ENCODE data around the gene SLC7A7. TPM values are rescaled to one million over a fixed set of nuclear protein-coding genes. Genes with fewer than 3 reads are reported as not detected.
"Not testable (repeated sequence)": the region's sequence is repeated elsewhere in the genome, so short reads cannot be mapped to it uniquely, and the experiment has no call there.

SLC7A7 gene
- total RNA-seq, 1 donor from 2014 or later, result not detected

GRCh38 chr14:22764382-22764781 is 50.9 kb downstream of the SLC7A7 start:
- intact Hi-C loops (cut with micrococcal nuclease), result no loop called here

DNA sequence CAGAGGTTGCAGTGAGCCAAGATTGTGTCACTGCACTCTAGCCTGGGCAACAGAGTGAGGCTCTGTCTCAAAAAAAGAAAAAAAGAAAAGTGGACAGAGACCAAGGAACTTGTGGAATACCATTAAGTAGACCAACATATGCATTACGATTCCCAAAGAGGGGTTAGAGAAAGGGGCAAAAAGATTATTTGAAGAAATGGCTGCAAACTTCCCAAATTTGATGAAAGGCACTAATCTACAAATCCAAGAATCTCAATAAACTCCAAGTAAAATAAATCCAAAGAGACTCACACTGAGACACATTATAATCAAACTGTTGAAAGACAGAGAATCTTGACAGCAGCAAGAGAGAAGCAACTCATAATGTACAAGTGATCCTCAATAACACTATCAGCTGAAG is 53.5 kb downstream of the SLC7A7 start:
- intact Hi-C loops (cut with micrococcal nuclease), result no loop called here

DNA sequence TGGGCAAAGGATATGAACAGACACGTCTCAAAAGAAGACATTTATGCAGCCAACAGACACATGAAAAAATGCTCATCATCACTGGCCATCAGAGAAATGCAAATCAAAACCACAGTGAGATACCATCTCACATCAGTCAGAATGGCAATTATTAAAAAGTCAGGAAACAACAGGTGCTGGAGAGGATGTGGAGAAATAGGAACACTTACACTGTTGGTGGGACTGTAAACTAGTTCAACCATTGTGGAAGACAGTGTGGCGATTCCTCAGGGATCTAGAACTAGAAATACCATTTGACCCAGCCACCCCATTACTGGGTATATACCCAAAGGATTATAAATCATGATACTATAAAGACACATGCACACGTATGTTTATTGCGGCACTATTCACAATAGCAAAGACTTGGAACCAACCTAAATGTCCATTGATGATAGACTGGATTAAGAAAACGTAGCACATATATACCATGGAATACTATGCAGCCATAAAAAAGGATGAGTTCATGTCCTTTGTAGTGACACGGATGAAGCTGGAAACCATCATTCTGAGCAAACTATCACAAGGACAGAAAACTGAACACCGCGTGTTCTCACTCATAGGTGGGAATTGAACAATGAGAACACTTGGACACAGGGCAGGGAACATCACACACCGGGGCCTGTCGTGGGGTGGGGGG is 57.1 kb downstream of the SLC7A7 start:
- intact Hi-C loops (cut with micrococcal nuclease), result not testable (repeated sequence)

GRCh38 chr14:22753586-22753985 is 61.6 kb downstream of the SLC7A7 start:
- intact Hi-C loops (cut with micrococcal nuclease), result no loop called here

DNA sequence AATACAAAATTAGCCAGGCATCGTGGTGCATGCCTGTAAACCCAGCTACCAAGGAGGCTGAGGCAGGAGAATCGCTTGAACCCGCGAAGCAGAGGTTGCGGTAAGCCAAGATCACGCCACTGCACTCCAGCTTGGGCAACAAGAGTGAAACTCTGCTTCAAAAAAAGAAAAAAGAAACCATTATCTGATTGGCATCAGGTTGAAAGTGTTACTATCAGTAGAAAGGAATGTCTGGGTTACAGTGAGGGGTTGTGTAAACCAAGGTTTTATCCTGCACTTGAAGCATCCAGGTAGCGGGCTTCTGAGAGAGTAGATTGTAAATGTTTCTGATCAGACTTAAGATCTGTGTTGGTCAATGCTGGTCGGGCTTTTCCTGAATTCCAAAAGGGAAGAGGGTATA is 62.8 kb downstream of the SLC7A7 start:
- intact Hi-C loops (cut with micrococcal nuclease), result no loop called here

- intact Hi-C loops (cut with micrococcal nuclease), result no loop called here
Measured at GRCh38 chr14:22748631-22749068, 66.6 kb downstream of the SLC7A7 start.

GRCh38 chr14:22748206-22748605 is 67.0 kb downstream of the SLC7A7 start:
- intact Hi-C loops (cut with micrococcal nuclease), result no loop called here

DNA sequence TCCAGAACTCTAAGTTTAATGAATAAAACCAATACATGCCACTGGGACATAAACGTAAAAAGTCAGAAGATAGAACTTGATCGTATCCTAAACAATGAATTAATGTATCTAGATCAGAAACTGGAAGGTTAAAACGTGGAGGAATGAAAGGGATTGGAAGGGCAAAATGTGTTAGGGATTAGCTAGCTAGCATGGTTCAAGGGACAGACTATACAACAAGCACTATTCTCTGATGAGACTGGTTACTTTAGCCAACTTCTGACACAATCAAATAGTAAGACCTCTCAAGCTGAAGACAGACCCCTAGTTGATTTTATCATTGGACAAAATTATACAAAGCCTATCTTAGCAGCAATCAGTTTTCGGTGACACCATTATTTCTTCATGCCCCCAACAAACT is 67.5 kb downstream of the SLC7A7 start:
- intact Hi-C loops (cut with micrococcal nuclease), result no loop called here

DNA sequence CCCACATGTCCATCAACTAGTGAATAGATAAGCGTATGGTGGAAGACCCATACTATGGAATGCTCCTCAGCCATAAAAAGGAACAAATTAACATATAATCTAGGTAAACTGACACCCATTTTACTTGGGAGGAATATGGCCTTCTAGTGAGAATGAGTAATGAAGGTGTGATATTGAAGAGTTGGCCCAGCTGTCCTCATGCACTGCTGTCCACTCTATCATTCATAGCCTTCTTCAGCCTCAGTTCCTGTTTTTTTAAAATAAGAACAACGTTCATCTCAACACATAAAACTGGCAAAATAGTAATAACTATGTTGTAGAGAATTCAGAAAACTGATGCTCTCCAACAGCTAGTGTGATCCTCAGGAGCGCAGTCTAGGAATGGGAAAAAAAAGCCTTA is 75.2 kb downstream of the SLC7A7 start:
- intact Hi-C loops (cut with micrococcal nuclease), result no loop called here

DNA sequence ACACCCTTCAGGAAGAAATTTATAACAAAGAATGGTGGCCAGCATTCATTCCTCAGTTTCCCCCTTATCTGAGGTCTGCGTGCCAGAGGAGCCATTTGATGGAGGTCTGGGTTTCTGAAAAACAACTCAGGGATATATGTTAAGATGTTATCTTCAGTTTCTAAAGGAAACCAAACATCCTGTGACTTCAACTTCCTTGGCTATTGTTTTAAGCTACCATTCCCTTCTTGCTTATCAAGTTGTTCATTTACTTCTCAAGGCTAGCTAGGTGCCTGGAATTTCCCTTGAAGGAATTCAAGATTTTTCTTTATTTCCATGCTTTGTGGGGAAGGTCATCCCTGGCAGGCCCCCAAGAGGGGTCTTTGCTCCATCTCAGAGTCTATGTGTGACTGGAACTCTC is 75.8 kb downstream of the SLC7A7 start:
- intact Hi-C loops (cut with micrococcal nuclease), result no loop called here

DNA sequence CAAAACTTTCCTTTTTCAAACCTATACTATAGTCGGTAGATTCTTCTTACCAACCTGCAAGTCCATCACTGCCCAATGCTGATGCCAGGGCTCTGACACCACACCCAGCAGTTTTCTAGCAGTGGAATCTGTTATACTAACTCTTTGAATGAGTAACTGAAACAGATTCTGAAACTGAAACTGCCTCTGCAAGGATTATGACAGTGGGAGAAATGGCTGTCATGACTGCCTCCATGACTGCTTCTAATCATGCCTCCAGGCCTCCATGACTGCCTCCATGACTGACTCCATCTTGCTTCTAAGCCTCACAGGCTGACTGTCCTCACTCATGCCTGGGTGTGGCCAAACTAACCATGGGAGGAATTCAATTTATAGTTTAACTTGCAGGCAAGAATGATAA is 78.2 kb downstream of the SLC7A7 start:
- intact Hi-C loops (cut with micrococcal nuclease), result loop anchor here (1.0 kb wide), 1 partner anchor 29 kb away; the partner anchor contains the start of gene OXA1L

DNA sequence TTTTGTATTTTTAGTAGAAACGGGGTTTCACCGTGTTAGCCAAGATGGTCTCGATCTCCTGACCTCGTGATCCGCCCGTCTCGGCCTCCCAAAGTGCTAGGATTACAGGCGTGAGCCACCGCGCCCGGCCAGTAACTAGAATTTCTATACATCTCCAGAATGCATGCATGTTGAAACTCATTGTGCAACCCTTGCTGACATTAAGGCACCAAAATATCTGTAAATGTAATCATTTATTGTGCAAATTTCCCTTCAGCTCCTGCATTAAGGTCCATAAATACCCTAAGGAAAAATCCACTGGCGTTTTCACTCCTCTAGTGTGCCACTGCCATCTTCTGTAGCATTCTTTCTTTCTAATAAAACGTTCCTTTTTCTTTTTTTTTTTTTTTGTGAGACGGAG is 78.9 kb downstream of the SLC7A7 start:
- intact Hi-C loops (cut with micrococcal nuclease), result not testable (repeated sequence)

- intact Hi-C loops (cut with micrococcal nuclease), result no loop called here
Measured at GRCh38 chr14:22735096-22735495, 80.1 kb downstream of the SLC7A7 start.

DNA sequence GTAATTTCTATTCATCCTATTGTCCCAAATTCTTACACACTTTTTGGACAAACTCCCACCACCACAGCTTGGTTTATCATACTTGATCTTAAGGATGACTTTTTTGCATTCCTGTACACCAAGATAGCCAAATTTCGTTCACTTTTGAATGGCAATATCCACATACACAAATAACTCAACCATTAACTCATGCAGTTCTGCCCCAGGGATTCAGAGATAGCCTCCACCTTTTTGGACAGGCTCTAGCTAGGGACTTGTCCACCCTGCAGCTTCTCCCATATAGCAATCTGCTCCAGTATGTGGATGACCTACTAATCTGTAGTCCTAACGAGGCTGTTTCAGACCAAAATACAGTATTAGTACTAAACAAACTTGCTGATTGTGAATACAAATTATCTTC is 81.4 kb downstream of the SLC7A7 start:
- intact Hi-C loops (cut with micrococcal nuclease), result no loop called here

- intact Hi-C loops (cut with micrococcal nuclease), result not testable (repeated sequence)
Measured at GRCh38 chr14:22732062-22732461, 83.2 kb downstream of the SLC7A7 start.

DNA sequence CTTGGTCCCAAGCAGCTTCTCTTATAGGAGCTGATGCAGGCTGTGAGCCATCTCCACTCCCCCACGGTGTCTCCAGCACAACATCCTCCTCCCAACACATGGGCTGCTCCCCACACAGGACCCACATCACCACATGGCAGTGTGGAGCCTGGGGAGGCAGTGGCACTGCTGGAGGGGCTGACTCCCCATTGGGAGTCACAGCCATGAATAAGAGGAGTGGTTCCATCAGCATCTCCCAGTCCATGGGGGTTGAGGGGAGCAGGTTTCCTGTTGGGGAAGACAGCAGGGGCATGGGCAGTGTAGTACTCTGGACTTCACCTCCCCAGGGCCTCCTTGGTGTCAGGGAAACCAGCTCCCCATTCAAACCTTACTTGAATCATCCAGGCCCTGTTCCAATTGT is 89.2 kb downstream of the SLC7A7 start:
- intact Hi-C loops (cut with micrococcal nuclease), result no loop called here

DNA sequence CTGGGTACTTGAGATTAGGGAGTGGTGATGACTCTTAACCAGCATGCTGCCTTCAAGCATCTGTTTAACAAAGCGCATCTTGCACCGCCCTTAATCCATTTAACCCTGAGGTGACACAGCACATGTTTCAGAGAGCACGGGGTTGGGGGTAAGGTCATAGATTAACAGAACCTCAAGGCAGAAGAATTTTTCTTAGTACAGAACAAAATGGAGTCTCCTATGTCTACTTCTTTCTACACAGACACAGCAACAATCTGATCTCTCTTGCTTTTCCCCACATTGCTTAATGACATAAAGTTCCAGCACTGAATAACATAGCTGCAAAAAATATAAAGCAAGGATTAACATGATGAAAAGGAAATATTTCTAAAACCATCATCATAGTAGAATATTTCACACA is 89.9 kb downstream of the SLC7A7 start:
- intact Hi-C loops (cut with micrococcal nuclease), result not testable (repeated sequence)

GRCh38 chr14:22724847-22725246 is 90.4 kb downstream of the SLC7A7 start:
- intact Hi-C loops (cut with micrococcal nuclease), result not testable (repeated sequence)

DNA sequence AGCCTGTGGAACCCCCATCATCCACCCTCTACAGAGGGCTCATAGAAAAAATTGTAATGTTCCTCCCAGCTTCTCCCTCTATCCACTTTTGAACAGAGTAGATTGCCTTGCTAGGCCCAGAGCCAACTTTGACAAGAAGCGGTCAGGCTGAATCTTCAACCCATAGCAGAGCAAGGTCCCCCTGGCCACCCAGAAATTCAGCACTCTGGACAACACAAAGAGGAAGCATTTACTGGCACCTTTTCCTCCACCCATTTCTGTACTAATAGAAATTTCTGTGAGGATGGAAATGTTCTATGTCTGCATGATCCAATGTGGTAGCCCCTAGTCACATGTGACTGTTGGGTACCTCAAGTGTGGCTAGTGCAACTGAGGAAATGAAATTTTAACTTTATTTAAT is 91.4 kb downstream of the SLC7A7 start:
- intact Hi-C loops (cut with micrococcal nuclease), result no loop called here

Data from T-helper 2 cell treated with Interferon-gamma antibody and Interleukin-4, amounts not matched to agents 100 ng/mL and 5 ng/mL, for 36 hours (primary cell).